ENCODE measurements around the gene HACD4.
"Not testable (repeated sequence)": the region's sequence is repeated elsewhere in the genome, so short reads cannot be mapped to it uniquely, and the experiment has no call there.

HACD4 gene

GRCh38 chr9:21015995-21016394 lies 15.4 kb downstream of the HACD4 start:
- FAIRE-seq: no peak

GRCh38 chr9:21015129-21015815 lies 16.2 kb downstream of the HACD4 start:
- no peak for FAIRE-seq

GRCh38 chr9:21002040-21002439 lies 29.4 kb downstream of the HACD4 start:
- FAIRE-seq: no peak

- no peak for FAIRE-seq
Measured at GRCh38 chr9:21001581-21001980, 29.9 kb downstream of the HACD4 start.

- FAIRE-seq: no peak
Measured at GRCh38 chr9:20997503-20998076, 33.9 kb downstream of the HACD4 start.

- FAIRE-seq: no peak
Measured at GRCh38 chr9:20996809-20997208, 34.6 kb downstream of the HACD4 start.

GRCh38 chr9:20995616-20996015 lies 35.8 kb downstream of the HACD4 start:
- no peak for FAIRE-seq

- no peak for FAIRE-seq
Measured at GRCh38 chr9:20994486-20994885, 37.0 kb downstream of the HACD4 start.

- no peak for FAIRE-seq
Measured at GRCh38 chr9:20990867-20991266, 40.6 kb downstream of the HACD4 start.

- no peak for FAIRE-seq
Measured at GRCh38 chr9:20989923-20990341, 41.5 kb downstream of the HACD4 start.

GRCh38 chr9:20988671-20989315 lies 42.6 kb downstream of the HACD4 start:
- FAIRE-seq: no peak

- FAIRE-seq: no peak
Measured at GRCh38 chr9:20988061-20988460, 43.4 kb downstream of the HACD4 start.

- FAIRE-seq: no peak
Measured at GRCh38 chr9:20987521-20987920, 43.9 kb downstream of the HACD4 start.

- no peak for FAIRE-seq
Measured at GRCh38 chr9:20985851-20986600, 45.4 kb downstream of the HACD4 start.

GRCh38 chr9:20984506-20984905 lies 46.9 kb downstream of the HACD4 start:
- peak; percentile 96 for FAIRE-seq

- peak; percentile 99 for FAIRE-seq
Measured at GRCh38 chr9:20981486-20981885, 50.0 kb downstream of the HACD4 start.

- FAIRE-seq: peak; percentile 99
Measured at GRCh38 chr9:20980832-20981455, 50.5 kb downstream of the HACD4 start.

- FAIRE-seq: no peak
Measured at GRCh38 chr9:20978249-20978648, 53.2 kb downstream of the HACD4 start.

- not testable (repeated sequence) for FAIRE-seq
Measured at GRCh38 chr9:20974191-20974938, 57.1 kb downstream of the HACD4 start.

GRCh38 chr9:20973246-20973947 lies 58.0 kb downstream of the HACD4 start:
- not testable (repeated sequence) for FAIRE-seq

GRCh38 chr9:20972684-20973083 lies 58.8 kb downstream of the HACD4 start:
- no peak for FAIRE-seq

All from endometrium (tissue), 2 donors.